Bronchial epithelial cell (primary cell): ENCODE results near the gene UVRAG. TPM values are rescaled to one million over a fixed set of nuclear protein-coding genes. Genes with fewer than 3 reads are reported as not detected.

Source experiments
- DNase-seq: peaks from one replicate; pipeline ENCODE4 v3.0.0-alpha.2; 2010; ENCODE audit warnings: low read depth
- FAIRE-seq: peaks from 2 replicates; lab custom pipeline; 2011; peaks lifted over from hg19 to GRCh38; lab: Jason Lieb, UNC
- H3K27me3 ChIP-seq: 2 replicates; pipeline ENCODE4 v1.5.1; 2011; ENCODE audit warnings: low read length; ENCODE audit not compliant: control insufficient read depth, insufficient read depth
- H3K36me3 ChIP-seq: 2 replicates; pipeline ENCODE4 v1.5.1; 2011; ENCODE audit warnings: low read length; ENCODE audit not compliant: control insufficient read depth, insufficient read depth
- H3K4me3 ChIP-seq: 2 replicates; pipeline ENCODE4 v1.5.1; 2011; ENCODE audit warnings: mild to moderate bottlenecking, low read depth, low read length, control low read depth
- total RNA-seq: library from RNA; depleted of rRNA; stranded (reverse); fragments of >200 nt; gene quantifications from 2 replicates; pipeline ENCODE4 v1.2.1, GENCODE V29; 2014
- TF ChIP-seq, protein P1 (sequence below): IDR thresholded peaks from 2 replicates; pipeline ENCODE4 v1.5.1; 2011; ENCODE audit warnings: mild to moderate bottlenecking, moderate library complexity, low read length, control low read depth, inconsistent platforms; ENCODE audit not compliant: insufficient read depth, severe bottlenecking

Gene UVRAG
- total RNA-seq, 1 donor from 2014 or later: 11.1 TPM

DNA sequence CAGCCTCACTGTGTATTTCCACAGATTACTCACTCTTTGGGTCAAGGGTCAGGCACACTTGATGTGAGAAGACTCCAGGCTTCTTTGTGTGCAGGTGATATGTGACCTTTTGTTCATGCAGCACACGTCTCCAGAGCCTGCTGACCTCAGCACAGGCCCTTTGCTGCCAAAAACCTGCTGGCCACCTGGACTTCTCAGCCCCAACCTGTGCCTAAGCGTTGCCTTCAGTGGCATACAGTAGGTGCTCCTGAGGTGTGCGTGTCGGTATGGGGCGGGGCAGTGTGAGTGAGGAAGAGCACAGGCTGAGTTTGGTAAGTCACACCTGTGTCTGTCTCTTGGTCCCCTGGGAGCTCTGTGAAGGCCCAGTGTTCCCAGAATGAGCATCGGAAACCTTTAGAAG lies 333.2 kb downstream of the UVRAG start:
- H3K27me3 ChIP-seq: no peaks in the 10 kb centered on the region
- TF ChIP-seq, protein P1, sequence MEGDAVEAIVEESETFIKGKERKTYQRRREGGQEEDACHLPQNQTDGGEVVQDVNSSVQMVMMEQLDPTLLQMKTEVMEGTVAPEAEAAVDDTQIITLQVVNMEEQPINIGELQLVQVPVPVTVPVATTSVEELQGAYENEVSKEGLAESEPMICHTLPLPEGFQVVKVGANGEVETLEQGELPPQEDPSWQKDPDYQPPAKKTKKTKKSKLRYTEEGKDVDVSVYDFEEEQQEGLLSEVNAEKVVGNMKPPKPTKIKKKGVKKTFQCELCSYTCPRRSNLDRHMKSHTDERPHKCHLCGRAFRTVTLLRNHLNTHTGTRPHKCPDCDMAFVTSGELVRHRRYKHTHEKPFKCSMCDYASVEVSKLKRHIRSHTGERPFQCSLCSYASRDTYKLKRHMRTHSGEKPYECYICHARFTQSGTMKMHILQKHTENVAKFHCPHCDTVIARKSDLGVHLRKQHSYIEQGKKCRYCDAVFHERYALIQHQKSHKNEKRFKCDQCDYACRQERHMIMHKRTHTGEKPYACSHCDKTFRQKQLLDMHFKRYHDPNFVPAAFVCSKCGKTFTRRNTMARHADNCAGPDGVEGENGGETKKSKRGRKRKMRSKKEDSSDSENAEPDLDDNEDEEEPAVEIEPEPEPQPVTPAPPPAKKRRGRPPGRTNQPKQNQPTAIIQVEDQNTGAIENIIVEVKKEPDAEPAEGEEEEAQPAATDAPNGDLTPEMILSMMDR: no peak
- DNase-seq (no peak), FAIRE-seq (no peak)
- H3K4me3 ChIP-seq: no peak overlapping the region
- no peaks in the 10 kb centered on the region for H3K36me3 ChIP-seq

DNA sequence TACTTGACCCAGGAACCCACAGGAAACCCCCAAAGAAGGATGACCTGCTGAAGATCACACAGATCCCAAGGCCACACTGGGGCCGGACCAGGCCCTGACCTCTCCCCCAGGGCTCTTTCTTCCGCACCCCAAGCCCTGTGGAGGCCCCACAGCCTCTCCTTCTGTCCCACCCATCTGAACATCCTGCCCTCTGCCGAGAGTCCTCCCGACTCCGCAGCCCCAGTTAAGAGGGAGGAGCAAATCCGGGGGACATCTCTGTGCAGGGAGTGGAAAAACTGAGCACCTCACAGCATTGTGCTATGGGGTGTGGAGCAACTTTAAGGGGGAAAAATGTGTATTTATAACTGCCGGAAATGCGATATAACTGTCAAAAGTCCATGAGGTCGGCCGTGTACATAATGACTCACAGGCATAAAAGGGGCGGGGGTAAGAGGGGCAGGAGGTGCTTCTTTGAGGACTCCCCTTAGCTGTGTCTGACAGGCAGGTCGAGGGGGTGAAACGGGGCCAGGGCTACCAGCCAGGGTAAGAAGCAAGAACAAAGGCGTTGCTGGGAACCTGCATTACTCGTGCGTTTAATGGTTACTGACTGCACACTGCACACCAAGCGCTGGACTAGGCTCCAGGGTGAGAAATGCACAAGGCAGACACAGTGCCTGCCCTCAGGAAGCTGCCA lies 334.1 kb downstream of the UVRAG start:
- TF ChIP-seq, protein P1: no peak
- DNase-seq (no peak), FAIRE-seq (no peak)
- no peaks in the 10 kb centered on the region for H3K27me3 ChIP-seq
- H3K4me3 ChIP-seq: no peak overlapping the region
- H3K36me3 ChIP-seq: no peaks in the 10 kb centered on the region

DNA sequence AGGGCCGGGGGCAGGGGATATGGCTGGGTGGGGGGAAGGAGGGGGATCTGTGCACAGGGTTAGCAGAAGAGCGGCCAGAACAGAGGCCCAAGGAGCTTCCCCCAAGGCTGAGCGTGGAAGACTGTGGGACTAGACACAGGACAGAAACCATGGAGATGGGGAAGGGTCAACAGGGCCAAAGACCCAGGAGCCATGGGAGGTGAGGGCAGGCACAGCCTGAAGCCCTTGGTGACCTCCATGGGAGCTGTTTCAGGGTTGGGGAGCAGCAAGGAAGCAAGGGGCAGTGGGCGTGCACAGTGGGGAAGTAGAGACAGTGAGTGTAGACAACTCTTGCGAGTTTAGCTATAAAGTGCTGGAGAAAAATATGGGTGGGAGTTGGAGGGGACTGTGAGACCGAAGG lies 334.7 kb downstream of the UVRAG start:
- H3K4me3 ChIP-seq: no peak overlapping the region
- TF ChIP-seq, protein P1: no peak
- H3K36me3 ChIP-seq: no peaks in the 10 kb centered on the region
- FAIRE-seq (no peak), DNase-seq (no peak)
- H3K27me3 ChIP-seq: no peaks in the 10 kb centered on the region

DNA sequence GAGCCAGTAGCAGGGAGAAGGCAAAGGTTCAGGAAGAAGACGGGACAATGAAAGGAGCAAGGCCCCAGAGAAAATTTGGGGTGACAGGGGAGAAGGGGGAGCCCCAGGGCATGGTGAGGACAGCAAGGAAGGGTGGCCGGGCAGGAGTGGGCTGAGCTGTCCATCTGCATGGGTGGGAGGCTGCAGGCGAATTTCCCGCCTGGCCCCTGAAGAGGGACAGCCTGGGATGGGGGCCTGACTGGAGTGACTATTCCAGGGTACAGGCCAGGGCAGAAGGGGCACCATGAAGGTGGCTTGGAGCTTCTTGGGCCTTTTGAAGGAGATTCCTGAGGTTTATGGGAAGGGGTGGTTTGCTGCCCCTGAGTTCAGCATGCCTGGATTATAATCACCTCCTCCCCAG lies 335.1 kb downstream of the UVRAG start:
- Histone ChIP-seq H3K36me3 (no peaks in the 10 kb centered on the region), H3K27me3 (no peaks in the 10 kb centered on the region), H3K4me3 (no peak overlapping the region)
- no peak for FAIRE-seq
- no peak for DNase-seq
- TF ChIP-seq, protein P1: no peak

DNA sequence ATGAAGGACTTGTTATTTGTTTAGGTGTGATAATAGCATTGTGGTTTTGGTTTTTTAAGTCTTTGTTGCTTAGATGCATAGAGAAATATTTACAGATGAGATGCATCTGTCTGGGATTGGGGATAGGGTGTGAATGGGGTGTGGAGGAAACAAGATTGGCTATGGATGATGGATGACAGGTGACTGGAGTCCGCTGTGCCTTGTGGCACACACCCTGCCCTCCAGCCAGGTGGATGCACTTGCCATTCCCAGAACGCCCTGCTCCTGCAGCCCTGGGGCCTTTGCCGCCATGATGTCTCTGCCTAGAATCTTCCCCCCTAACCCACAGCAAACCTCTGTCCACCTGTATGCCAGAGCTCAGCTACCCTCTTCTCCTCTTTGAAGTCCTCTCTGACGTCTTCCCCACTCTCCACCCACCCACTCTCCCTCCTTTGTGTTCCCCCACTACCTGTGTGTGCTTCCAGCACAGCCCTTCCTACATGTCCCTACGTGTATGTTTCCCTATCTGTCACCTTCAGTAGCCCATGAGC lies 336.6 kb downstream of the UVRAG start:
- no peak for DNase-seq
- Histone ChIP-seq H3K4me3 (no peak overlapping the region), H3K36me3 (no peaks in the 10 kb centered on the region), H3K27me3 (no peaks in the 10 kb centered on the region)
- TF ChIP-seq, protein P1: no peak
- no peak for FAIRE-seq
